Stimulated activated CD4-positive, alpha-beta T cell treated with anti-CD3 and anti-CD28 coated beads, Interleukin-12 subunit alpha, Interleukin-12 subunit beta, amount 100 ng/mL, for 48 hours (primary cell): ENCODE measurements around the gene LARP1.
"Not testable (repeated sequence)": the region's sequence is repeated elsewhere in the genome, so short reads cannot be mapped to it uniquely, and the experiment has no call there.

Experiments
- DNase-seq, 3 donors: peaks; one replicate each; pipeline ENCODE4 v3.0.0-alpha.2; 2020; ENCODE audit warnings: low read depth in 2 of 3, low spot score in 1 of 3

The LARP1 gene

GRCh38 chr5:154820383-154820782 is 65.2 kb downstream of the LARP1 start:
- no peak for DNase-seq

GRCh38 chr5:154822896-154823295 is 67.7 kb downstream of the LARP1 start:
- DNase-seq = not testable (repeated sequence)

GRCh38 chr5:154823605-154824004 is 68.4 kb downstream of the LARP1 start:
- DNase-seq = no peak

GRCh38 chr5:154824070-154824469 is 68.9 kb downstream of the LARP1 start:
- DNase-seq = no peak

GRCh38 chr5:154829181-154829588 is 74.0 kb downstream of the LARP1 start:
- DNase-seq = no peak

- DNase-seq = peak in 2 of 3 donors; percentile 7 to 21
These were observed 74.5 kb downstream of the LARP1 start for GRCh38 chr5:154829589-154830218.

- no peak for DNase-seq
These were observed 75.0 kb downstream of the LARP1 start for GRCh38 chr5:154830219-154830595.

- DNase-seq = no peak
These were observed 75.4 kb downstream of the LARP1 start for GRCh38 chr5:154830596-154830995.

GRCh38 chr5:154831451-154831850 is 76.3 kb downstream of the LARP1 start:
- DNase-seq = no peak

GRCh38 chr5:154832804-154833203 is 77.6 kb downstream of the LARP1 start:
- not testable (repeated sequence) for DNase-seq

GRCh38 chr5:154834053-154834452 is 78.9 kb downstream of the LARP1 start:
- DNase-seq = no peak

GRCh38 chr5:154835701-154836052 is 80.5 kb downstream of the LARP1 start:
- not testable (repeated sequence) for DNase-seq

GRCh38 chr5:154836225-154836624 is 81.0 kb downstream of the LARP1 start:
- DNase-seq = no peak

GRCh38 chr5:154837009-154837901 is 82.1 kb downstream of the LARP1 start:
- DNase-seq = no peak

GRCh38 chr5:154840435-154841272 is 85.5 kb downstream of the LARP1 start:
- DNase-seq = no peak

- no peak for DNase-seq
These were observed 86.1 kb downstream of the LARP1 start for GRCh38 chr5:154841273-154841661.

- no peak for DNase-seq
These were observed 87.7 kb downstream of the LARP1 start for GRCh38 chr5:154842689-154843530.

GRCh38 chr5:154844809-154845208 is 89.6 kb downstream of the LARP1 start:
- no peak for DNase-seq

- no peak for DNase-seq
These were observed 94.1 kb downstream of the LARP1 start for GRCh38 chr5:154849264-154849785.

- no peak for DNase-seq
These were observed 94.6 kb downstream of the LARP1 start for GRCh38 chr5:154849791-154850201.
